DOHH2 (cell line): ENCODE measurements around the gene DPAGT1.

ENCODE experiments used
- H3F3A ChIP-seq: fragments of 200-600 bp; sonication (generic), shearing (Covaris generic); 2 replicates; pipeline ENCODE4 v1.6.0; 2016; ENCODE audit warnings: antibody characterized with exemption, mild to moderate bottlenecking; ENCODE audit not compliant: control insufficient read depth, insufficient read depth
- H3K27ac ChIP-seq: fragments of 200-600 bp; sonication (generic); 2 replicates; pipeline ENCODE4 v1.5.1; 2014; ENCODE audit warnings: low read depth, mild to moderate bottlenecking, low read length, moderate library complexity
- H3K27me3 ChIP-seq: fragments of 200-600 bp; sonication (generic); 2 replicates; pipeline ENCODE4 v1.6.1; 2014; ENCODE audit warnings: mild to moderate bottlenecking, low read length, mixed read lengths; ENCODE audit not compliant: control insufficient read depth
- H3K36me3 ChIP-seq: fragments of 200-600 bp; sonication (generic); 2 replicates; pipeline ENCODE4 v1.6.1; 2014; ENCODE audit warnings: mild to moderate bottlenecking, low read length, moderate library complexity, mixed read lengths; ENCODE audit not compliant: control insufficient read depth
- H3K4me1 ChIP-seq: fragments of 200-600 bp; sonication (generic); 2 replicates; pipeline ENCODE4 v1.6.1; 2014; ENCODE audit warnings: mild to moderate bottlenecking, low read length, mixed read lengths; ENCODE audit not compliant: control insufficient read depth
- H3K4me2 ChIP-seq: fragments of 200-600 bp; sonication (generic); 2 replicates; pipeline ENCODE4 v1.6.0; 2014; ENCODE audit warnings: mild to moderate bottlenecking, low read length, moderate library complexity
- H3K4me3 ChIP-seq: fragments of 200-600 bp; sonication (generic); 2 replicates; pipeline ENCODE4 v1.5.1; 2014; ENCODE audit warnings: mild to moderate bottlenecking, low read length, mixed read lengths
- H3K79me2 ChIP-seq: fragments of 200-600 bp; sonication (generic); 2 replicates; pipeline ENCODE4 v1.6.1; 2014; ENCODE audit warnings: mild to moderate bottlenecking, low read length, mixed read lengths; ENCODE audit not compliant: control insufficient read depth
- H3K9me2 ChIP-seq: fragments of 200-600 bp; sonication (generic); replicated peaks from 2 replicates; pipeline ENCODE4 v1.6.1; 2014; ENCODE audit warnings: mild to moderate bottlenecking, low read length, mixed read lengths; ENCODE audit not compliant: control insufficient read depth
- H3K9me3 ChIP-seq: fragments of 200-600 bp; sonication (generic); 2 replicates; pipeline ENCODE4 v1.6.1; 2014; ENCODE audit warnings: antibody characterized with exemption, low read length, mixed read lengths; ENCODE audit not compliant: control insufficient read depth, insufficient read depth
- H4K20me1 ChIP-seq: fragments of 200-600 bp; sonication (generic); 2 replicates; pipeline ENCODE4 v1.6.0; 2014; ENCODE audit warnings: low read depth, mild to moderate bottlenecking, antibody characterized with exemption, low read length, moderate library complexity; ENCODE audit not compliant: control insufficient read depth, insufficient read depth
- EZH2phosphoT487 ChIP-seq: fragments of 200-600 bp; sonication (generic); IDR thresholded peaks from 2 replicates; pipeline ENCODE4 v1.6.1; 2017; ENCODE audit warnings: borderline replicate concordance, mild to moderate bottlenecking, antibody characterized with exemption, low read length, moderate library complexity, mixed read lengths
- TF ChIP-seq, protein P1 (sequence below): fragments of 200-600 bp; sonication (generic); IDR thresholded peaks from one replicate; pipeline ENCODE4 v1.5.1; 2014; ENCODE audit warnings: antibody characterized with exemption, mild to moderate bottlenecking, low read depth, low read length; ENCODE audit not compliant: poor library complexity, severe bottlenecking

DPAGT1 gene

DNA sequence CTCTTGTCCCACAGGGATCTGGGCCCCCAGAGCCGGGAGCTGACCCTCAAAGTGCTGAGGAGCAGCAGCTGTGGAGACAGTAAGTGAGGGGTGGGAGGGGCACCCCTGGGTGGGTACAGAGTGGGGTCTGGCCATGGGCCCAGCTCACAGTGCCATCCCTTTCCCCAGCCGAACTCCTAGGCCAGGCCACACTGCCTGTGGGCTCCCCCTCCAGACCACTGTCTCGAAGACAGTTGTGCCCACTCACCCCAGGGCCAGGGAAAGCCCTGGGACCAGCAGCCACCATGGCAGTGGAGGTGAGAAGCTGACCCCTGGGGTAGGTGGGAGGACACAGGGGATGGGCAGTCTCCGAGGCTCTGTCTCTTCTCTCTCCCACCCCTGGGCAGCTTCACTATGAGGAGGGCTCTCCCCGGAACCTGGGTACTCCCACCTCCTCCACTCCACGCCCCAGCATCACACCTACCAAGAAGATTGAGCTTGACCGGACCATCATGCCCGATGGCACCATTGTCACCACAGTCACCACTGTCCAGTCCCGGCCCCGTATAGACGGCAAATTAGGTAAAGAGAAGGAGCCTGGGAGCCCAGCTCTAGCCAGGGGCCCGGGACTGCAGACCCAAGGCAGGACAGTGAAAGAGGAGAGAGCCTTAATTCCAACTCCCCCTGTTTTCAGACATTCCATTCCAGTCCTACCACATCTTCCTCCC, 10.8 kb upstream of the DPAGT1 start:
- H3K79me2 ChIP-seq: peaks cover 29% of the 10 kb centered on the region
- TF ChIP-seq, protein P1, sequence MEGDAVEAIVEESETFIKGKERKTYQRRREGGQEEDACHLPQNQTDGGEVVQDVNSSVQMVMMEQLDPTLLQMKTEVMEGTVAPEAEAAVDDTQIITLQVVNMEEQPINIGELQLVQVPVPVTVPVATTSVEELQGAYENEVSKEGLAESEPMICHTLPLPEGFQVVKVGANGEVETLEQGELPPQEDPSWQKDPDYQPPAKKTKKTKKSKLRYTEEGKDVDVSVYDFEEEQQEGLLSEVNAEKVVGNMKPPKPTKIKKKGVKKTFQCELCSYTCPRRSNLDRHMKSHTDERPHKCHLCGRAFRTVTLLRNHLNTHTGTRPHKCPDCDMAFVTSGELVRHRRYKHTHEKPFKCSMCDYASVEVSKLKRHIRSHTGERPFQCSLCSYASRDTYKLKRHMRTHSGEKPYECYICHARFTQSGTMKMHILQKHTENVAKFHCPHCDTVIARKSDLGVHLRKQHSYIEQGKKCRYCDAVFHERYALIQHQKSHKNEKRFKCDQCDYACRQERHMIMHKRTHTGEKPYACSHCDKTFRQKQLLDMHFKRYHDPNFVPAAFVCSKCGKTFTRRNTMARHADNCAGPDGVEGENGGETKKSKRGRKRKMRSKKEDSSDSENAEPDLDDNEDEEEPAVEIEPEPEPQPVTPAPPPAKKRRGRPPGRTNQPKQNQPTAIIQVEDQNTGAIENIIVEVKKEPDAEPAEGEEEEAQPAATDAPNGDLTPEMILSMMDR: no peak
- TF ChIP-seq EZH2phosphoT487: no peak
- H3F3A ChIP-seq: peaks cover 2% of the 10 kb centered on the region; the same call in 1 of the 2 replicates
- peaks cover 70% of the 10 kb centered on the region for H3K36me3 ChIP-seq
- no peaks in the 10 kb centered on the region for H3K27me3 ChIP-seq
- peaks cover 15% of the 10 kb centered on the region for H3K4me1 ChIP-seq
- no peaks in the 10 kb centered on the region for H3K9me3 ChIP-seq
- H3K9me2 ChIP-seq: no peaks in the 10 kb centered on the region
- no peak overlapping the region for H3K4me2 ChIP-seq
- no peak overlapping the region for H3K27ac ChIP-seq
- H4K20me1 ChIP-seq: no peaks in the 10 kb centered on the region
- H3K4me3 ChIP-seq: no peak overlapping the region

DNA sequence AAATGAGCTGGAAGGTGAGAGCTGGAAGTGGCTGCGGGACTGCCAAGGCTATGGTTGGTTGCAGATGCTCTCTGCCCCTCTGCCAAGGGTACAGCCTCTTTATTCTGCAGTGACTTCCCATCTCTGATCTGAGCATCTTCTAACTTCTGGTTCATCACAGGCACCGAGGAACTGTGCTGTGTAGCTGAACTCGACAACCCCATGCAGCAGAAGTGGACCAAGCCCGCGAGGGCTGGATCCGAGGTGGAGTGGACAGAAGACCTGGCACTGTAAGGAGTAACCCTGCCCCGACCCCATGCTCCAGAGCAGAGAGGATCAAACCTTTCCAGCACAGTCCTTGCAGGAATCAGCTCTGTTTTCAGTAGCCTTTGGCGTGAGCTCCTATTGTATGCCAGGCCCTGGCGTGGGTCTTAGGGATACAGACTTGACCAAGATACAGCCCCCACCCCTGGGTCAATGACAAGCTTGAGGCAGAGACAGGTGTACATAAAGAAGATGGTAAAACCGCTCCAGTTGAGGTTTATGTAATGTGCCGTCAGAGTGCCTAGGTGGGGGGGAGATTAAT, 9.8 kb upstream of the DPAGT1 start:
- Histone ChIP-seq H4K20me1 (no peaks in the 10 kb centered on the region), H3K4me2 (no peak overlapping the region), H3K4me1 (peaks cover 20% of the 10 kb centered on the region), H3K27ac (no peak overlapping the region), H3K36me3 (peaks cover 69% of the 10 kb centered on the region), H3K27me3 (no peaks in the 10 kb centered on the region), H3K9me3 (no peaks in the 10 kb centered on the region), H3F3A (peaks cover 2% of the 10 kb centered on the region; the same call in 1 of the 2 replicates), H3K4me3 (no peak overlapping the region), H3K9me2 (no peaks in the 10 kb centered on the region), H3K79me2 (peaks cover 32% of the 10 kb centered on the region)
- no peak for TF ChIP-seq EZH2phosphoT487

DNA sequence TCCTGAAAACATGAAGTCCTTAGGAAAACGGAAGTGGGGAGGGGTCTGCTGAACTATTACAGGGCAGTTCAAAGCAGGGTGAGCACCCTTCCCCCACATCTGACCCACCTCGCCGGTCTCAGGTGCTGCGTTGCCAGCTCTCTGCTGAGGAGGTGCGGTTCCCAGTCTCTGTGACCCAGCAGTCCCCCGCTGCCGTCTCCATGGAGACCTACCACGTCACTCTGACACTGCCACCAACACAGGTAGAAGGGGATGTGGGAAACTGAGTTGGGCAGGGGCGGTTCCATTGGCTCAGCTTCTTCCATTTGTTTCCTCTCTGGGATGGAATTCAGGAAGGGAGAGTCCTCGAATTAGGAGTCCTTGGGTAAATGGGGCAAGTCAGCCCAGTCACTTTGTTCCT, 8.8 kb upstream of the DPAGT1 start:
- Histone ChIP-seq H3K4me1 (peaks cover 29% of the 10 kb centered on the region), H3K9me2 (no peaks in the 10 kb centered on the region), H3K9me3 (no peaks in the 10 kb centered on the region), H3K27me3 (no peaks in the 10 kb centered on the region), H3K27ac (no peak overlapping the region), H3F3A (no peaks in the 10 kb centered on the region; the same call in 1 of the 2 replicates), H3K4me3 (no peak overlapping the region), H3K36me3 (peaks cover 59% of the 10 kb centered on the region), H4K20me1 (no peaks in the 10 kb centered on the region), H3K4me2 (no peak overlapping the region), H3K79me2 (peaks cover 32% of the 10 kb centered on the region)
- TF ChIP-seq, protein P1: no peak

DNA sequence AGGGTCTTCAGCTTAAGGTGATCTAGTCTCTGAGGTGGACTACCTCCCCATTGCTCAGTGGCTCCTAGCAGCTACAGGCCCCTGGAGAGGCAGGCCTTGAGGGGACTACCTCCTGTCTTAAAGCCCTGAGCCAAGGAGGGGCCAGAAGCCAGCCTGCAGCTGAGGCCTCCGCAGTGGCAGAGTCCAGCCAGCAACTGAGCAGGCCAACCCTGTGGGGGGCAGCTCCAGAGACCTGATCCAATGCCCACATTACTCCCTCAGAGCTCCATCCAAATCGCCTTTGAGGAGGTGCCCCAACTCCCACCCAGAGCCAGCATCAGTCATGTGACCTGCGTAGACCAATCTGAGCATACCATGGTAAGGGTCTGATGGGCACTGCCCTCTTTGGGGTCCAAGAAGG, 8.2 kb upstream of the DPAGT1 start:
- no peak overlapping the region for H3K4me3 ChIP-seq

More for the DNA sequence above, 8.2 kb upstream of the DPAGT1 start:
- H3K9me3 ChIP-seq: no peaks in the 10 kb centered on the region
- no peak overlapping the region for H3K27ac ChIP-seq
- no peaks in the 10 kb centered on the region for H4K20me1 ChIP-seq
- H3K9me2 ChIP-seq: no peaks in the 10 kb centered on the region
- TF ChIP-seq, protein P1: no peak
- TF ChIP-seq EZH2phosphoT487: no peak
- H3K4me2 ChIP-seq: no peak overlapping the region
- peaks cover 32% of the 10 kb centered on the region for H3K79me2 ChIP-seq
- no peaks in the 10 kb centered on the region for H3K27me3 ChIP-seq
- H3K4me1 ChIP-seq: peaks cover 31% of the 10 kb centered on the region
- peaks cover under 1% of the 10 kb centered on the region; the same call in 1 of the 2 replicates for H3F3A ChIP-seq
- peaks cover 57% of the 10 kb centered on the region for H3K36me3 ChIP-seq
